HUES48 (cell line): ENCODE measurements around the gene MMRN2.
A peak's percentile ranks its signal among the peaks of the same experiment; 100 is the strongest.

Source experiments
- H3K27ac ChIP-seq: one replicate; pipeline ENCODE4 v1.7.0; 2013; ENCODE audit warnings: low read depth, low read length, inconsistent platforms
- H3K27me3 ChIP-seq: 2 replicates; pipeline ENCODE4 v1.6.1; 2013; ENCODE audit warnings: mild to moderate bottlenecking, low read length; ENCODE audit not compliant: control insufficient read depth, insufficient read depth
- H3K36me3 ChIP-seq: 2 replicates; pipeline ENCODE4 v1.6.1; 2013; ENCODE audit warnings: low read length; ENCODE audit not compliant: control insufficient read depth, insufficient read depth
- H3K4me1 ChIP-seq: 2 replicates; pipeline ENCODE4 v1.6.1; 2013; ENCODE audit warnings: mild to moderate bottlenecking, low read length; ENCODE audit not compliant: control insufficient read depth, insufficient read depth
- H3K4me3 ChIP-seq: 2 replicates; pipeline ENCODE4 v1.5.1; 2013; ENCODE audit warnings: mild to moderate bottlenecking, low read depth, low read length
- H3K9ac ChIP-seq: 2 replicates; pipeline ENCODE4 v1.6.1; 2013; ENCODE audit warnings: mild to moderate bottlenecking, low read depth, low read length, moderate library complexity
- H3K9me3 ChIP-seq: 2 replicates; pipeline ENCODE4 v1.6.1; 2013; ENCODE audit warnings: low read length; ENCODE audit not compliant: control insufficient read depth, insufficient read depth

Gene MMRN2

DNA sequence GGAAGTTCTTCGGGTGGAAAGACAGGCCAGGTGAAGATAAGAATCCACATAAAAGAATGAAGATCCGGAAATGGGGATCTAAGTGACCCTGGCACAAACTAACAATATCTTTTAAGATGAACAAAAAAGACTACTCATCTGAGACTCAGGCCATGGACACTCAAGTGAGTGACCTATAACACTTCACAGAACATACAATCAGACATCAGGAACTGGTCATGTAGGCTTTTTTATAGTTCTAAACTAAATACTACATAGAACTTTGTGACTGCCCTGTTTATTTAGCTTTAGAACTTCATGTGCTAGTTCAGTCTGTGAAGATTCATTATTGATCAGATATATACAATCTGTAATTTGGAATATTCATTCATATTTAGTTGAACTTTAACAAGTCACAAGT lies 52.8 kb downstream of the MMRN2 start:
- Histone ChIP-seq H3K4me3 (no peak overlapping the region), H3K36me3 (peaks cover 85% of the 10 kb centered on the region), H3K9me3 (no peaks in the 10 kb centered on the region), H3K9ac (no peak overlapping the region), H3K4me1 (peaks cover under 1% of the 10 kb centered on the region; the same call in 1 of the 2 replicates), H3K27me3 (no peaks in the 10 kb centered on the region), H3K27ac (no peak overlapping the region)

DNA sequence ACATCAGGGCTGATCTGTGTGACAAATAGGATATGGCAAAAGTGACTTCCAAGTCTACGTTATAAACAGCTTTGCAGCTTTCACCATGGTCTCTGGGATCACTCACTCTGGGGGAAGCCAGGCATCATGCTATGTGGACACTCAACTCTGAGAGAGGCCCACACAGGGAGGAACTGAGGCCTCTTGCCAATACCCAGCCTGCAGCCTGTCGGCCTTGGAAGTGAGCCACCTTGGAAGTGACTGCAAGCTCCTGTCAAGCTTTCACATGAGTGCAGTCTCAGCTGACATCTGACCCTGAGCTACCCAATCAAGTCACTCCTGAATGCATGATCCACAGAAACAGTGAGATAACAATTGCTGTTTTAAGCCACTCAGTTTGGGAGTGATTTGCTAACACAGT lies 56.5 kb downstream of the MMRN2 start:
- Histone ChIP-seq H3K36me3 (peaks cover 66% of the 10 kb centered on the region), H3K27ac (no peak overlapping the region)

DNA sequence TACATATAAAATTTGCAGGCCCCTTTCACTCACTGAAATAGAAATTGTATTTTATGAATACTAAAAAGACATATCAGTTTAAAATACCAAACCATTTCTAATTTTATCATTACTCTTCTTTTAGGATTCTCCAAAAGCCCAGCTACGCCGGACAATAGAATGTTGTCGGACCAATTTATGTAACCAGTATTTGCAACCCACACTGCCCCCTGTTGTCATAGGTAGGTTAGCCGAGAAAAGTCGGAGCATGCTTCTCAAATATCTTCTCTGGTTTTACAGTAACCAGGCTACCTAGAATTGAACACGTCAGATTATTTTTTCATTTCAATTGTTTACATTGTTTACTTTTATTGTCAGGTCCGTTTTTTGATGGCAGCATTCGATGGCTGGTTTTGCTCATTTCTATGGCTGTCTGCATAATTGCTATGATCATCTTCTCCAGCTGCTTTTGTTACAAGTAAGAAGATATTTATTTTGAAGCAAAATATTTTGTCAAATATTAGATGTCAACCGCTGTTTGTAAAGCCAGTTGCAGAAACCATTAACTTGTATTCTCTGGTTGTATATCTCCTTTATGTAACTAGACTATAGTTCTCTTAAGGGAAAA lies 57.6 kb downstream of the MMRN2 start:
- Histone ChIP-seq H3K9me3 (no peaks in the 10 kb centered on the region), H3K9ac (no peak overlapping the region), H3K36me3 (peaks cover 54% of the 10 kb centered on the region), H3K27me3 (no peaks in the 10 kb centered on the region), H3K4me1 (peaks cover 12% of the 10 kb centered on the region), H3K27ac (peak overlapping the region; percentile 66), H3K4me3 (no peak overlapping the region)

More for the DNA sequence above, 56.5 kb downstream of the MMRN2 start:
- Histone ChIP-seq H3K4me3 (no peak overlapping the region), H3K9ac (no peak overlapping the region), H3K9me3 (no peaks in the 10 kb centered on the region), H3K27me3 (no peaks in the 10 kb centered on the region), H3K4me1 (peaks cover 12% of the 10 kb centered on the region)

DNA sequence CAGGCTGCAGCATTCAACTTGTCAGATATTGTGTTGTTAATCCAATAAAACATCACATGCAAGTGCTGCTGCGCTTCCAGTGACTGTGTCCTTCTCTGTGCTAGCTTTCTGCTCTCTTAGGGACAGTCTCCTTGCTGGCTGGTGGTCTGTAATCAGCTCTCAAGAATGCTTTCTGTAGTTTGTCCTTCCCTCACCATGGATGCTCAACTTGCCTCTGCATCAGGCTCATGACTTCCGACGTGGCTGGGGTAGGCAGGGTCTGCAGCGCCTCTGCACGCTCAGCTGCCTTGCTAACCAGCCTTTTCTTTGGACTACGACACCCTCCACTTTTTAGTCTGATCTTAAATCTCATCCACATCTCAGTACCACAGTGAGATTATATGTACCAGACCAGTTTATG lies 58.3 kb downstream of the MMRN2 start:
- Histone ChIP-seq H3K9ac (no peak overlapping the region), H3K27ac (peak overlapping the region; percentile 66), H3K36me3 (peaks cover 54% of the 10 kb centered on the region), H3K4me1 (peaks cover 12% of the 10 kb centered on the region), H3K9me3 (no peaks in the 10 kb centered on the region), H3K4me3 (no peak overlapping the region), H3K27me3 (no peaks in the 10 kb centered on the region)

DNA sequence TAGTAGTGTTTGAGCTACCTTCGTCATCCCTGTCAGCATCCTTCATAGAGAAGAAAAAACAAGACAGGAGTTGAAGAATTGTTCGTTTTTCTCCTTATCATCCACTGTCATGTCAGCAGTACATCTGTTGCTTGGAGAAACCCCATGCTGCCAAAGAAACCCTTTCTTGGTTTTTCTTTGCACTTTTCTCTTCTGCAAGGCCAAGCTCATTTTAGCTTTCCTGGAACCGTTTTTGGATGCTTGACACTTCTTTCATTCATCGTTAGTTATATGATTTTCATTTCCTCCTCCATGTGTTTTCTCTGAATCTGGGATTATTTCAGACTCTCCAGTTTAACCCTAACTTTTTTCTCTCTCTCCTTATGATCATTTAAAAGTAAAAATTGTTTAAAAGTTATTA lies 58.9 kb downstream of the MMRN2 start:
- Histone ChIP-seq H3K4me3 (no peak overlapping the region), H3K36me3 (peaks cover 55% of the 10 kb centered on the region), H3K27ac (peak overlapping the region; percentile 50), H3K9ac (no peak overlapping the region), H3K27me3 (no peaks in the 10 kb centered on the region), H3K9me3 (no peaks in the 10 kb centered on the region), H3K4me1 (peaks cover 12% of the 10 kb centered on the region)

DNA sequence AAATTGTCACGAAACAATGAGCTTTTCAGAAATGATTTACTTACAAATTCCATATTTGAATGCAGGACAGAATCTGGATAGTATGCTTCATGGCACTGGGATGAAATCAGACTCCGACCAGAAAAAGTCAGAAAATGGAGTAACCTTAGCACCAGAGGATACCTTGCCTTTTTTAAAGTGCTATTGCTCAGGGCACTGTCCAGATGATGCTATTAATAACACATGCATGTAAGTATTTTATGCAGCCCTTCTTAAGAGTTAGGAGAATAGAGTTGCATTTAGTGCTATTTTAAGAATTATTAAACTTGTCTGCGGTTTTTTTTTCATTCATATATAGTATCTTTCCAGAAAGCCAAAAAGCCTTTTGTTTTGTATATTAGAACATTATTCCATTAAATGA lies 67.4 kb downstream of the MMRN2 start:
- Histone ChIP-seq H3K4me3 (no peak overlapping the region), H3K27ac (no peak overlapping the region), H3K36me3 (peaks cover 48% of the 10 kb centered on the region), H3K4me1 (no peaks in the 10 kb centered on the region), H3K9ac (no peak overlapping the region), H3K27me3 (no peaks in the 10 kb centered on the region), H3K9me3 (no peaks in the 10 kb centered on the region)

DNA sequence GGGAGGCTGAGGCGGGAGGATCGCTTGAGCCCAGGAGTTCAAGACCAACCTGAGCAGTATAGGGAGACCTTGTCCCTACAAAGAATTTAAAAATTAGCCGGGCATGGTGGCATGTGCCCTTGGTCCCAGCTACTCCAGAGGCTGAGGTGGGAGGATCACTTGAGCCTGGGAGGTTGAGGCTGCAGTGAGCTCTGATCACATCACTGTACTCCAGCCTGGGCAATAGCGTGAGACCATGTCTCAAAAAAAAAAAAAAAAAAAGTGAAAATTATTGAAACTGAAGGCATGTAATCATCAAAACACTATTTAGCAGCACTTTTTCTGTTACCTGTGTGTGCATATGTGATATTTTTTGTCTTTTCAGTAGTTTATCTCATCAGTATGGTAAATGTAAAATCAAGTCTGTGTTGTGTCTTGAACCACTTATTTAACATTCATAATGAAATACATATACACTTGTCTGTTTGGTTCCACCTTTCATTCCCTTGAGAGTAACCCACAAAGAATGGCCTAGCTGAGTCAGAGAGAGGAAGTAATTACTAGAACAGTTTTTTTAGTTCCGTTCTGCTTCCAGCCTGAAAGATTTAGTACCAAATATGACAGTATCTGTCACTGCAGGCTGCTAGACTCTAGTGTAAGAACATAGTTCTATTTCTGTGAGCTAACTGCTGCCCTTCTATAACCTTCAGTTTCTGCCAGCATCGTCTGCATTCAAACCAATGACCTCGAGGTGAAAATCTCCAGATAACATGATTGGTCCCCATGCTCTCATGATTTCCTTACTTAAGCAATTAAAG lies 68.6 kb downstream of the MMRN2 start:
- H3K36me3 ChIP-seq, result peaks cover 38% of the 10 kb centered on the region
- H3K27ac ChIP-seq, result peak overlapping the region; percentile 5

More for the DNA sequence above, 68.6 kb downstream of the MMRN2 start:
- Histone ChIP-seq H3K9me3 (no peaks in the 10 kb centered on the region), H3K27me3 (no peaks in the 10 kb centered on the region), H3K9ac (no peak overlapping the region), H3K4me3 (no peak overlapping the region), H3K4me1 (no peaks in the 10 kb centered on the region)
